ENCODE data around the gene HOXD13.

GRCh38 chr2:176104316-176105077 lies 12.0 kb downstream of the HOXD13 start:
- TF ChIP-seq CTCF (IDR thresholded peaks at IDR 0.05; ENCODE audit: insufficient read depth, low read length, poor library complexity, severe bottlenecking) (no peak), EZH2phosphoT487 (conservative IDR thresholded peaks at IDR 0.05; ENCODE audit: low read length) (no peak)
